GM12878 (cell line): ENCODE data around the gene PMS1.

Experiments used
- JUND ChIP-seq: IDR thresholded peaks from 2 replicates; pipeline ENCODE4 v1.6.1; 2012; ENCODE audit warnings: low read depth, mild to moderate bottlenecking, low read length, improper control_type of control experiment, moderate library complexity
- POLR2A ChIP-seq: IDR thresholded peaks from 2 replicates; pipeline ENCODE4 v1.6.1; 2011; ENCODE audit warnings: low read depth, mild to moderate bottlenecking, low read length
- TF ChIP-seq, protein P1 (sequence below), 3 experiments: IDR thresholded peaks in 2 of 3; conservative IDR thresholded peaks in 1 of 3; 2 replicates each; pipeline ENCODE4 v1.5.1; 2011; ENCODE audit warnings: low read depth in 3 of 3, low read length in 3 of 3, mild to moderate bottlenecking in 3 of 3, control low read depth in 2 of 3, moderate library complexity in 2 of 3, inconsistent platforms in 1 of 3, mixed read lengths in 1 of 3; ENCODE audit not compliant: control insufficient read depth in 2 of 3, insufficient read depth in 1 of 3; ENCODE audit errors: extremely low read depth in 1 of 3

- TF ChIP-seq, protein P1, sequence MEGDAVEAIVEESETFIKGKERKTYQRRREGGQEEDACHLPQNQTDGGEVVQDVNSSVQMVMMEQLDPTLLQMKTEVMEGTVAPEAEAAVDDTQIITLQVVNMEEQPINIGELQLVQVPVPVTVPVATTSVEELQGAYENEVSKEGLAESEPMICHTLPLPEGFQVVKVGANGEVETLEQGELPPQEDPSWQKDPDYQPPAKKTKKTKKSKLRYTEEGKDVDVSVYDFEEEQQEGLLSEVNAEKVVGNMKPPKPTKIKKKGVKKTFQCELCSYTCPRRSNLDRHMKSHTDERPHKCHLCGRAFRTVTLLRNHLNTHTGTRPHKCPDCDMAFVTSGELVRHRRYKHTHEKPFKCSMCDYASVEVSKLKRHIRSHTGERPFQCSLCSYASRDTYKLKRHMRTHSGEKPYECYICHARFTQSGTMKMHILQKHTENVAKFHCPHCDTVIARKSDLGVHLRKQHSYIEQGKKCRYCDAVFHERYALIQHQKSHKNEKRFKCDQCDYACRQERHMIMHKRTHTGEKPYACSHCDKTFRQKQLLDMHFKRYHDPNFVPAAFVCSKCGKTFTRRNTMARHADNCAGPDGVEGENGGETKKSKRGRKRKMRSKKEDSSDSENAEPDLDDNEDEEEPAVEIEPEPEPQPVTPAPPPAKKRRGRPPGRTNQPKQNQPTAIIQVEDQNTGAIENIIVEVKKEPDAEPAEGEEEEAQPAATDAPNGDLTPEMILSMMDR (IDR thresholded peaks at IDR 0.05 in 2 of 3, conservative IDR thresholded peaks at IDR 0.05 in 1 of 3; ENCODE audit: control insufficient read depth in 2 of 3, extremely low read depth in 1 of 3, insufficient read depth in 1 of 3, low read depth in 3 of 3, low read length in 3 of 3), result no peak
- TF ChIP-seq JUND (no peak), POLR2A (no peak)
Observed at GRCh38 chr2:189794310-189794709, 10.1 kb downstream of the PMS1 start.
